Prostate gland (tissue), 2 donors: ENCODE data around the gene PPP1R8. TPM values are rescaled to one million over a fixed set of nuclear protein-coding genes. Genes with fewer than 3 reads are reported as not detected.
"Not testable (repeated sequence)": the region's sequence is repeated elsewhere in the genome, so short reads cannot be mapped to it uniquely, and the experiment has no call there.

ENCODE experiments used
- DNase-seq: peaks from one replicate; pipeline ENCODE4 v3.0.0-alpha.2; 2019; ENCODE audit warnings: low spot score
- H3K27ac ChIP-seq, 2 donors: fragments of 200-600 bp; sonication (generic); 2 replicates each; pipeline ENCODE4 v1.5.1; 2017 to 2019
- H3K27me3 ChIP-seq: fragments of 200-600 bp; sonication (generic); replicated peaks from 2 replicates; pipeline ENCODE4 v1.5.1; 2019; ENCODE audit not compliant: insufficient read depth
- H3K36me3 ChIP-seq, 2 donors: fragments of 200-600 bp; sonication (generic); 1 replicate in 1 of 2; 2 replicates in 1 of 2; pipeline versions ENCODE4 v1.5.1 to v1.8.1; 2017 to 2019
- H3K4me1 ChIP-seq: fragments of 200-600 bp; sonication (generic); replicated peaks from 2 replicates; pipeline ENCODE4 v1.5.1; 2019
- H3K4me3 ChIP-seq, 2 donors: fragments of 200-600 bp; sonication (generic); 2 replicates each; pipeline ENCODE4 v1.5.1; 2017 to 2019
- H3K9me3 ChIP-seq: fragments of 200-600 bp; sonication (generic); 2 replicates; pipeline ENCODE4 v1.5.1; 2017
- POLR2A ChIP-seq: fragments of 450-650 bp; IDR thresholded peaks from one replicate; pipeline ENCODE4 v1.6.1; 2016; ENCODE audit warnings: antibody characterized with exemption, mild to moderate bottlenecking
- POLR2AphosphoS5 ChIP-seq: sonication (generic); formaldehyde crosslinking; IDR thresholded peaks from one replicate; pipeline ENCODE4 v1.6.1; 2017; ENCODE audit warnings: antibody characterized with exemption
- WGBS: methylation state at CpG from one replicate; pipeline ENCODE4 v1.1.5; 2018; 5-methylcytosine and 5-hydroxymethylcytosine counted together
- intact Hi-C: fragments of 100-400 bp; cut with DNase I; formaldehyde crosslinking; loops from one replicate; pipeline ENCODE4 v1.14.2; 2022
- total RNA-seq, 2 donors: library from RNA; depleted of rRNA; stranded (reverse); fragments of >200 nt; gene quantifications; one replicate each; pipeline ENCODE4 v1.1.0, GENCODE V29; 2016
- TF ChIP-seq, protein P1 (sequence below), 4 experiments: fragments of 200-600 bp in 2 of 4; fragments of 450-650 bp in 2 of 4; sonication (generic) in 2 of 4; IDR thresholded peaks; 1 replicate in 3 of 4; 2 replicates in 1 of 4; pipeline ENCODE4 v1.5.1; 2016 to 2019; ENCODE audit warnings: antibody characterized with exemption in 4 of 4, mild to moderate bottlenecking in 2 of 4, moderate library complexity in 2 of 4

The PPP1R8 gene
- total RNA-seq, 2 donors from 2014 or later, result 37.8 to 64.5 TPM

DNA sequence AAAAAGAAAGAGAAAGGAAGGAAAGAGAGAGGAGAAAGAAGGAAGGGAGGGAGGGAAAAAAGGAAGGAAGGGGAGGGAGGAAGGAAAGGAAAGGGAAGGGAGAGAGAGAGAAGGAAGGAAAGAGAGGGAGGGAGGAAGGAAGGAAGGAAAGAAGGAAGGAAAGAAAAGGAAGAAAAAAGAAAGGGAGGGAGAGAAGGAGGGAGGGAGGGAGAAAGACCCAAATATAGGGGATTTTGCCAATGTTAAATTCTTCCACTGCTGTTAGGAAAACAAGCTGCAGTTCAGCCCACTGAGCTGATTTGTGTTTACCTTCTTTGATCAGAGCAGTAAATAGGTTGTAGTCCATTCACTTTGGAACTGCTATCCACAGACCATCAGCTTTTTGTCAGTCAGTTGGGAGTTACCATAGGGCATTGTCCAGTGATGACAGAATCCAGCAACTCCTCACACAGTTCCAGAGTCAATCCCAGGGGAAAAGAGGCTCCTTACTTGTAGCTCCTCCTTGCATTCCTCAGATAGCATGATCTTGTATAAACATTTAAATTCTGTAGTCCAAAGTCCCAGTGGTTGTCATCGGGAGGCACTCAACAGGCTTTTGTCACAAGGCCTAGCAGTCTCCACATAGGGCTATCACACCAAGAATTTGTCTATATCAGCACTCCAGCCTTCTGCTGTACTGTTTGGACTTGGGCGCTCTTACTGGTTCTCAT lies 13.5 kb upstream of the PPP1R8 start:
- WGBS, result 54% methylated on average over 2 of the region's 2 CpGs
- no peaks in the 10 kb centered on the region for H3K36me3 ChIP-seq
- H3K4me1 ChIP-seq, result no peaks in the 10 kb centered on the region
- no peak for DNase-seq
- TF ChIP-seq POLR2AphosphoS5 (no peak), POLR2A (no peak)
- TF ChIP-seq, protein P1, sequence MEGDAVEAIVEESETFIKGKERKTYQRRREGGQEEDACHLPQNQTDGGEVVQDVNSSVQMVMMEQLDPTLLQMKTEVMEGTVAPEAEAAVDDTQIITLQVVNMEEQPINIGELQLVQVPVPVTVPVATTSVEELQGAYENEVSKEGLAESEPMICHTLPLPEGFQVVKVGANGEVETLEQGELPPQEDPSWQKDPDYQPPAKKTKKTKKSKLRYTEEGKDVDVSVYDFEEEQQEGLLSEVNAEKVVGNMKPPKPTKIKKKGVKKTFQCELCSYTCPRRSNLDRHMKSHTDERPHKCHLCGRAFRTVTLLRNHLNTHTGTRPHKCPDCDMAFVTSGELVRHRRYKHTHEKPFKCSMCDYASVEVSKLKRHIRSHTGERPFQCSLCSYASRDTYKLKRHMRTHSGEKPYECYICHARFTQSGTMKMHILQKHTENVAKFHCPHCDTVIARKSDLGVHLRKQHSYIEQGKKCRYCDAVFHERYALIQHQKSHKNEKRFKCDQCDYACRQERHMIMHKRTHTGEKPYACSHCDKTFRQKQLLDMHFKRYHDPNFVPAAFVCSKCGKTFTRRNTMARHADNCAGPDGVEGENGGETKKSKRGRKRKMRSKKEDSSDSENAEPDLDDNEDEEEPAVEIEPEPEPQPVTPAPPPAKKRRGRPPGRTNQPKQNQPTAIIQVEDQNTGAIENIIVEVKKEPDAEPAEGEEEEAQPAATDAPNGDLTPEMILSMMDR (IDR thresholded peaks at IDR 0.05), result no peak
- no peaks in the 10 kb centered on the region for H3K9me3 ChIP-seq
- intact Hi-C loops, result no loop called here
- no peak overlapping the region for H3K27ac ChIP-seq
- H3K4me3 ChIP-seq, result no peak overlapping the region
- H3K27me3 ChIP-seq, result no peaks in the 10 kb centered on the region

DNA sequence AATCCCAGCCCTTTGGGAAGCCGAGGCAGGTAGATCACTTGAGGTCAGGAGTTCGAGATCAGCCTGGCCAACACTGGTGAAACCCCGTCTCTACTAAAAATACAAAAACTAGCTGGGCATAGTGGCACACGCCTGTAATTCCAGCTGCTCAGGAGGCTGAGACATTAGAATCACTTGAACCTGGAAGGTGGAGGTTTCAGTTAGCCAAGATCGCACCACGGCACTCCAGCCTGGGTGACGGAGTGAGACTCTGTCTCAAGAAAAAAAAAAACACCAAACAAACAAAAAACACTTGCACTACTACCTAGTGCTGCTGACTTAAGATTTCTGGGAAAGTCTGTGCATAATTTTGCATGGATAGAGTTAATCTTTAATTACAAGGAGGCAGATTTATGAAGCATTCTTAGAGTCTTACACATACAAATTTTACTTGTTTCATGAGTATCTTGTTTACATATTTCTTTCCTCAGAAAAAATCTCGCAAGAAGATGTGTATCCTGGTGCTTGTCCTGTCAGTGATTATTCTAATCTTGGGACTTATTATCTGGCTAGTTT lies 8.7 kb upstream of the PPP1R8 start:
- no peaks in the 10 kb centered on the region for H3K9me3 ChIP-seq
- H3K27ac ChIP-seq, result no peak overlapping the region
- intact Hi-C loops, result no loop called here
- no peaks in the 10 kb centered on the region for H3K36me3 ChIP-seq
- 83% methylated on average over 8 of the region's 8 CpGs for WGBS
- H3K4me1 ChIP-seq, result no peaks in the 10 kb centered on the region
- TF ChIP-seq, protein P1 (IDR thresholded peaks at IDR 0.05), result no peak
- no peak for TF ChIP-seq POLR2A
- no peak for TF ChIP-seq POLR2AphosphoS5
- H3K27me3 ChIP-seq, result no peaks in the 10 kb centered on the region
- no peak overlapping the region for H3K4me3 ChIP-seq
- no peak for DNase-seq

DNA sequence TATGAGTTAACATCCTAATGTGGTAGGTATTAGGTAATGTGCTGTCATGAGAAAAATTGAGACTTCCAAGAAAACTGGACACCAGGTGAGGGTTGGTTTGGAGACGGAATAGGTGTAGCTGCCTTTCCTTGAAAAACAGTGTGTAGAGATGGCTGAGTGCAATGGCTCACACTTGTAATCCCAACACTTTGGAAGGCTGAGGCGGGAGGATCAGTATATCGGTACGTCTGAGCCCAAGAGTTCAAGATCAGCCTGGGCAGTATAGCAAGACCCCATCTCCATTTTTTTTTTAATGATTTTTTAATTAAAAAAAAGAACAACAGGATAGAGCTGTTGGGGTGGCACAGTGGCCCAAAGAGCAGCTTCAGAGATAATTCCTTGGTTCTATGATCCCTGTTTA lies 6.8 kb upstream of the PPP1R8 start:
- no peak for DNase-seq
- H3K27ac ChIP-seq, result no peak overlapping the region
- no peaks in the 10 kb centered on the region for H3K9me3 ChIP-seq
- intact Hi-C loops, result no loop called here
- H3K4me1 ChIP-seq, result no peaks in the 10 kb centered on the region
- TF ChIP-seq POLR2A, result no peak
- TF ChIP-seq, protein P1 (IDR thresholded peaks at IDR 0.05), result no peak
- no peak overlapping the region for H3K4me3 ChIP-seq
- no peaks in the 10 kb centered on the region for H3K36me3 ChIP-seq
- H3K27me3 ChIP-seq, result no peaks in the 10 kb centered on the region
- WGBS, result 99% methylated on average over 4 of the region's 4 CpGs

DNA sequence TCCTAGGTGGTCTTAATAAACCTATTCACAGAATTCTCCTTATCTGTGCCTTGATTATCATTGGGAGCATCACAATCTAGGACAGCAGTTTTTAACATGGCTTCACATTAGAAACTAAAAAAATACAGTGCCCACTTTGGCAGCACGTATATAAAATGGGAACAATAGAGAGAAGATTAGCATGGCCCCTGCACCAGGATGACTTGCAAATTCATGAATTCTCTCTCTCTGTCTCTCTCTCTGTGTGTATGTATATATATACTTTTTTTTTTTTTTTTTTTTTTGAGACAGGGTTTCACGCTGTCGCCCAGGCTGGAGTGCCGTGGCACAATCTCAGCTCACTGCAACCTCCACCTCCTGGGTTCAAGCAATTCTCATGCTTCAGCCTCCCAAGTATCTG lies 6.2 kb upstream of the PPP1R8 start:
- TF ChIP-seq, protein P1 (IDR thresholded peaks at IDR 0.05), result no peak
- TF ChIP-seq POLR2A (no peak), POLR2AphosphoS5 (no peak)
- Histone ChIP-seq H3K27me3 (no peaks in the 10 kb centered on the region), H3K27ac (no peak overlapping the region), H3K4me1 (no peaks in the 10 kb centered on the region), H3K36me3 (no peaks in the 10 kb centered on the region), H3K9me3 (no peaks in the 10 kb centered on the region), H3K4me3 (no peak overlapping the region)
- intact Hi-C loops, result no loop called here
- DNase-seq, result no peak
- over 99% methylated on average over 4 of the region's 4 CpGs for WGBS

DNA sequence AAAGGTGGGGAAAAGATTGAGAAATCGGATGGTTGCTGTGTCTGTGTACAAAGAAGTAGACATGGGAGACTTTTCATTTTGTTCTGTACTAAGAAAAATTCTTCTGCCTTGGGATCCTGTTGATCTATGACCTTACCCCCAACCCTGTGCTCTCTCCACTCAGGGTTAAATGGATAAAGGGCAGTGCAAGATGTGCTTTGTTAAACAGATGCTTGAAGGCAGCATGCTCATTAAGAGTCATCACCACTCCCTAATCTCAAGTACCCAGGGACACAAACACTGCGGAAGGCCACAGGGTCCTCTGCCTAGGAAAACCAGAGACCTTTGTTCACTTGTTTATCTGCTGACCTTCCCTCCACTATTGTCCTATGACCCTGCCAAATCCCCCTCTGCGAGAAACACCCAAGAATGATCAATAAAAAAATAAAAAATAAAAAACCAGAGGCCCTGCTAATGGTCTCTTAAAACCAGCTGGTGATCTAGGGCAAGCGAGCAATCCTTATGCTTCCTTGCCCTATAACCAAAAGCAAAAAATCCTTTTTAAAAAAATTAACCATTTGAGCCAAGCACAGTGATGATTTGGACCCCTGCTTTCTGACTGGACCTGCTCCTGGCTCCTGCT lies 1.1 kb upstream of the PPP1R8 start:
- DNase-seq, H3K9me3 ChIP-seq, H3K27me3 ChIP-seq, H3K36me3 ChIP-seq, intact Hi-C loops, H3K4me1 ChIP-seq, H3K4me3 ChIP-seq: not testable (repeated sequence)
- peak overlapping the region in 1 of 2 donors; percentile 89 for H3K27ac ChIP-seq
- WGBS, result 73% methylated on average over 4 of the region's 4 CpGs
